GM18505 (cell line): ENCODE results near the gene DIS3L2.
"Not testable (repeated sequence)": the region's sequence is repeated elsewhere in the genome, so short reads cannot be mapped to it uniquely, and the experiment has no call there.

Source experiments
- ATAC-seq: cut with Tn5 transposase; IDR thresholded peaks from one replicate; pipeline ENCODE4 v1.9.1; 2021; ENCODE audit not compliant: unreplicated experiment
- POLR2A ChIP-seq: IDR thresholded peaks from 4 replicates; pipeline ENCODE4 v1.6.1; 2011; ENCODE audit warnings: borderline replicate concordance; ENCODE audit not compliant: insufficient read depth, insufficient read length; ENCODE audit errors: extremely low read depth

The DIS3L2 gene

GRCh38 chr2:232296776-232297525 is 335.4 kb downstream of the DIS3L2 start:
- no peak for TF ChIP-seq POLR2A
- no peak for ATAC-seq

- no peak for ATAC-seq
- TF ChIP-seq POLR2A = no peak
These were observed 337.6 kb downstream of the DIS3L2 start for GRCh38 chr2:232299084-232299483.

DNA sequence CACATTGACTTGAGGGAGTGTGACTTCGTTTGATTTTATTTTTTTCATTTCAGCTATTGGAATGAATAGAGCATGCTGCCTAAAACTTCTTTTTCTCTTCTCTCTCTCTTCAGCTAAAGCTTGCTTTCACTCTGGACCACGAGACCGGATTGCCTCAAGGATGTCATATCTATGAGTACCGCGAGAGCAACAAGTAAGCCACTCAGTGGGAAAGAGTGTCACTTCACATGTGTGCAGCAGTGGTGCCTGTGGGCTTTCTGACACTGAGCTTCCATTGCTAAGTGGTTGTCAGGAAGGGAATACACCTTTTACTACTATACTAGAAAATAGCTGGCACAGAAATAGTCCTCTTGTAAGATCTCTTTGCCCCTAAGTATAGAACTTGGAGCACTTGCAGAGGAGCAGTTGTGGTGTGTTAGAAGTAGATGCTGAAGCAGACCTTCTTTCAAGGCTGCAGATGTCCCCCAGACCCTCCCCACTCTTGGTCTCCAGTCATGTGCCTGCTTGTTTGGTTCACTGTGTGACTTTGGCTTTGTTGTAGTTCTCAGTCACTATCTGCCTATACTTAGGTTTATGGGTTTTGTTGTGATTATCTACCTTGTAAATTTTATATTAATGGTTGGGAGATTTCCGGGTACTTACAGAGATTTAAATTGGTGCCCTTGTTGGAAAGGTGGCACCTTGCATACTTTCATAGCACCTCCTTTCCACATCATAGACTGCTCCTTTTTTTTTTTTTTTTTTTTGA is 338.6 kb downstream of the DIS3L2 start:
- TF ChIP-seq POLR2A = no peak
- no peak for ATAC-seq

DNA sequence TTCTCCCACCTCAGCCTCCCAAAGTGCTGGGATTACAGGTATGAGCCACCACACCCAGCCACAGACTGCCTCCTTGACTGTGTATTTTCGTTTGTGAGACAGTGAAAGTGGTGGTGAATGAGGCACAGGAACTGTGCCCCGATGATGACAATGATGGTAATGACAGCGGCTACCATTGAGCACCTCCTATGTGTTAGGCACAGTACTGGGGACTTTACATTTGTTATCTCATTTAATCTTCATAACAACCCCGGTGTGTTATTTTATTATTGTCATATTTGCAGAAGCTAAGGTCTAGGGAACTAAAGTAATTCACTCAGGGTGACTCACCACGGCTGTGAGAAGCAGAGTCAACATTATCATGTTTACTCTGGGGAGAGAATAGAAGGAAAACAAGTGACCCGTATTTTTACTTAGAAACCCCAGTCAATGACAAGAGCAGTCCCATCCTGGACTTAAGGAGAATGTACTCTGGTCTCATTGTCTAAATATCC is 339.4 kb downstream of the DIS3L2 start:
- ATAC-seq = no peak
- no peak for TF ChIP-seq POLR2A

- ATAC-seq = no peak
- no peak for TF ChIP-seq POLR2A
These were observed 342.7 kb downstream of the DIS3L2 start for GRCh38 chr2:232304236-232304635.

- no peak for ATAC-seq
- TF ChIP-seq POLR2A = no peak
These were observed 345.3 kb downstream of the DIS3L2 start for GRCh38 chr2:232306741-232307305.

DNA sequence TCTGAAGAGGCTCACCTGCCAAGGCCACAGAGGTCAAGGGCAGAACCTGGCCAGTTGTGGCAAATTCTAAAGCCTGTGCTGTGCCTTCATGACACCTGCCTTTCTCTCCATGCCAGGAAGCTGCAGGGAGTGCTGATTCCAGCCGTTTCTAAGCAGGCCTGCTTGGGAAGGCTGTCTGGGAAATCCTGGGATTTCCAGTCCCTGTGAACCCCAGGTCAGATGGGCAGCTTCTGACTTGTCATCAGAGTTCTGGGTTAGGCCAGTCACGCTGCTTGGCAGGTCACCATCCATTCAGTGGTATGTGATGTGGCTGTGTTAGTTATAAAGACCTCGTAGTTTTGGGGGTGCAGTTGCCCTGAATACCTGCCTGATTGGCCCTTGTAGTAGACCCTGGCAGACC is 346.3 kb downstream of the DIS3L2 start:
- no peak for ATAC-seq
- no peak for TF ChIP-seq POLR2A

GRCh38 chr2:232308986-232309385 is 347.5 kb downstream of the DIS3L2 start:
- TF ChIP-seq POLR2A = no peak
- no peak for ATAC-seq

DNA sequence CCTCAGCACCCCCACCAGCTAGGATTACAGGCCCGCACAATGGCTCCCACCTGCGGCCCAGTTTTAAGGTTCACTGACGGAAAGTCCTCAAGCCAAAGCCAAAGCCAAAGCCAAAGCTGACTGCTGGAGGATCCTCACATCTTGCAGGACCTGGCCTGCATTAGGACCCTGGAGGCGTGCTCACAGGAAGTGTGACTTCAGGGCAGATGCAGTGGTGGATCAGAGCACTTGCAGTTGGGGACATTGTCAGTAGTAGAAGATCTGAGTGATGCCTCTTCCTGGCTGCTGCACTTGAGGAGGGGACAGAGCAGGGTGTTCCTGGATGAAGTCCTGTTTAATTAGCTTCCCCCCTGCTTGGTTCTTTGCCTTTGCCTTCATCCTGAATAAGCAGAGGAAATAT is 348.1 kb downstream of the DIS3L2 start:
- no peak for TF ChIP-seq POLR2A
- ATAC-seq = no peak

- ATAC-seq = no peak
- no peak for TF ChIP-seq POLR2A
These were observed 348.6 kb downstream of the DIS3L2 start for GRCh38 chr2:232310121-232310520.

DNA sequence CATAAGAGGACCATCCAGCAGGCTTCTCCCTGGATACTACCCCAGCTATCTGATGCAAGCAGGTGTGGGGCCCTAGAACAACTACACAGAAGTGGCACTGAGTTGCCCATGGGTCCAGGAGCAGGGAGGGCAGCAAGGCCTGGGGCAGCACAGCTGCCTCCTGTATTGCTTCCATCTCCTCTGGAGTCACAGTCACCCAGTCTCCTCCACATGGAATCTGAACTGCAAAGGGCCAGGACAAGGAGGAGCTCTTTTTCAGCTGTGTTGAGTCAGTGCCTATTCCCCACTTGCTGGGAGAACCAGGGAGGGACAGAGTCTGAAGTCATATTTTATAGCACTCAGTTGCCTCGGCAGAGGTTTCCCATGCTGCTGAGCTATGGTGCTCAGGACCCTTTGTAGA is 349.2 kb downstream of the DIS3L2 start:
- ATAC-seq = no peak
- no peak for TF ChIP-seq POLR2A

DNA sequence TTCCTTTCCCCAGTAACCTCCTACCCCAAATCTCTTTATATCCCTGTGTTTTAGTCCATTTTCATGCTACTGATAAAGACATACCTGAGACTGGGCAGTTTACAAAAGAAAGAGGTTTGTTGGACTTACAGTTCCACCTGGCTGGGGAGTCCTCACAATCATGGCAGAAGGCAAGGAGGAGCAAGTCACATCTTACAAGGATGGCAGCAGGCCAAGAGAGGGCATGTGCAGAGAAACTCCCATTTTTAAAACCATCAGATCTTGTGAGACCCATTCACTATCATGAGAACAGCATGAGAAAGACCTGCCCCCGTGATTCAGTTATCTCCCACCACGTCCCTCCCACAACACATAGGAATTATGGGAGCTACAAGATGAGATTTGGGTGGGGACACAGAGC is 352.1 kb downstream of the DIS3L2 start:
- not testable (repeated sequence) for ATAC-seq

GRCh38 chr2:232315049-232315922 is 353.8 kb downstream of the DIS3L2 start:
- ATAC-seq = peak; percentile 80
- no peak for TF ChIP-seq POLR2A

GRCh38 chr2:232315923-232316299 is 354.4 kb downstream of the DIS3L2 start:
- no peak for TF ChIP-seq POLR2A
- no peak for ATAC-seq
